K562 (cell line): ENCODE results near the gene ADRA1B.

Experiments used
- CTCF ChIP-seq, 3 experiments: IDR thresholded peaks in 2 of 3; conservative IDR thresholded peaks in 1 of 3; 2 replicates each; pipeline ENCODE4 v1.5.1; 2011 to 2012; ENCODE audit warnings: low read length in 3 of 3, mild to moderate bottlenecking in 3 of 3, control low read depth in 2 of 3, improper control_type of control experiment in 1 of 3, inconsistent platforms in 1 of 3, low read depth in 1 of 3, mixed read lengths in 1 of 3, moderate library complexity in 1 of 3; ENCODE audit not compliant: insufficient read depth in 2 of 3
- DNMT1 ChIP-seq: fragments of 450-650 bp; IDR thresholded peaks from 2 replicates; pipeline ENCODE4 v1.6.1; 2016; ENCODE audit warnings: antibody characterized with exemption, mild to moderate bottlenecking
- MAFK ChIP-seq: IDR thresholded peaks from 2 replicates; pipeline ENCODE4 v1.6.1; 2011; ENCODE audit warnings: low read length, improper control_type of control experiment
- U2AF2 ChIP-seq: fragments of 200-400 bp; formaldehyde crosslinking; optimal IDR thresholded peaks from 2 replicates; pipeline ENCODE3; 2017; ENCODE audit warnings: low read depth, mild to moderate bottlenecking, low read length
- ZNF143 ChIP-seq: sonication (generic); formaldehyde crosslinking; IDR thresholded peaks from 2 replicates; pipeline ENCODE4 v1.9.0; 2022; ENCODE audit warnings: mild to moderate bottlenecking, missing genetic modification reagents
- ZNF780A ChIP-seq: fragments of 250-450 bp; sonication (Bioruptor Pico); IDR thresholded peaks from 2 replicates; pipeline ENCODE4 v1.5.0; 2021; ENCODE audit warnings: mild to moderate bottlenecking

- TF ChIP-seq U2AF2 = no peak
- TF ChIP-seq MAFK = no peak
- no peak for TF ChIP-seq ZNF780A (CRISPR knock-in tag)
- TF ChIP-seq ZNF143 (CRISPR knock-in tag) = no peak
- no peak for TF ChIP-seq DNMT1
- no peak for TF ChIP-seq CTCF (IDR thresholded peaks at IDR 0.05 in 2 of 3, conservative IDR thresholded peaks at IDR 0.05 in 1 of 3; ENCODE audit: insufficient read depth in 2 of 3, low read depth in 1 of 3, low read length in 3 of 3)
These were observed 5.4 kb upstream of the ADRA1B start for GRCh38 chr5:159910843-159911229.
